Left renal cortex interstitium (tissue), 4 donors: Measurements from ENCODE around the gene FBXO46. TPM values are rescaled to one million over a fixed set of nuclear protein-coding genes. Genes with fewer than 3 reads are reported as not detected.
"Not testable (repeated sequence)": the region's sequence is repeated elsewhere in the genome, so short reads cannot be mapped to it uniquely, and the experiment has no call there.

Experiments
- DNase-seq, 4 donors: peaks; one replicate each; pipeline ENCODE4 v3.0.0-alpha.2; 2013; ENCODE audit warnings: low read depth in 4 of 4, low spot score in 2 of 4, missing footprints in 1 of 4
- polyA plus RNA-seq, 4 donors: library from polyadenylated mRNA; unstranded; fragments of 120-200 nt; gene quantifications; one replicate each; pipeline ENCODE4 v1.2.1, GENCODE V29; 2013; ENCODE audit not compliant: insufficient read length in 4 of 4

Gene FBXO46
- polyA plus RNA-seq, 4 donors, result 10.7 to 24.0 (median 20.3) TPM

DNA sequence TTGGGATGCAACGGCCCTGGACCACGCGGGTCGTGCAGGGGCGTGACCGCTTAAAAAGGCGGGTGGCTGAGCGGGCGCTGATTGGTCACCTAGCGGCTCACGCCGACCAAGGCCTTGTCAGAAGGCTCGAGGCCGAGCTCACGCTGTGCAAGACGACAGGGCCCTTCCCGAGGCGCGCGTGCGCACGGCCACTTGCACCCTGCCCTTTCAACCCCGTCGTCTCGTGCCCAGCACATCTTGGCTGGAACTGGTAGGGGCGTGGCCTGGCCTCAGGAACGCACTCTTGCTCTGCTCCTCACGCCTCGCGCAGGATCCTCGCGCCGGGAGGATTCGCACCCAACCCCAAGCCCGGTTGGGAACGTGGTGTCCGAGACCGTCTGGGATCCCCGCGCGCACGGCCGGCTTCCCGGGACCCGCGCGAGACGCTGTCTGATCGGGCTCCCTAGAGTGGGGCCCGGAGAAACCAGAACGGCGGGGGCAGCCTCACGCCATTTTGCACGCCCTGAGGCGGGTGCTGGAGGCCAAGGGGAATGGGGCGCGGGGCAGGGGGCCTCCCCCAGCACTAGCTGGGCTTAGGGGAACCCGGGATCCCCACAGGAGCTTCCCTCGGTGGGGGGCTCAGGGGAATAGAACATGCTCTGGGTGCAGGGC, 2.6 kb upstream of the FBXO46 start, which contains the start of gene MEIOSIN:
Gene MEIOSIN, plus strand, starts transcription at position 280 of the 651 bp plus-strand sequence. CDS start 1,938 bp downstream, outside the sequence.
- no peak for DNase-seq

DNA sequence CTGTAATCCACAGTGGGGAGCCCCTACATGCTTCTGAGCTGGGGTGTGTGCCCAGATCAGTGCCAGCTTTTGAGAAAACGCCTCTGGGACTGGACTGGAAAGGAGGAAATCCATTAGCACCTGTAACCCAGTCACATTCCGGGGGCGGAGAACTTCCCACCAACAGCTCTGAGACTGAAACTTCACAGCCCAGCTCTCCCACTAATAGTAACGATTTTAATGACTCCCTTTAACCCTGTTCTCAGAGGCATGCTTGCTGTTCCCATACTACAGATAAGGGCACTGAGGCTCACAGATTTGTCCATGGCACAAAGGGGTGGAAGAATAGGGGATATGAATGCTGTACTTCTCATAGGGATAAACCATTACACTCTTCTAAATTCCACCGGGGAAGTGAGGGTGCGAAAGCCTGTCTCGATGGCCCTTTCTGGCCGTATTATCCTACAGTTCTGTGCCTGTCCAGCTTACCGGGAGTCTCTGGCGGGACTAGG, 851 bp downstream of the FBXO46 start:
- no peak for DNase-seq

DNA sequence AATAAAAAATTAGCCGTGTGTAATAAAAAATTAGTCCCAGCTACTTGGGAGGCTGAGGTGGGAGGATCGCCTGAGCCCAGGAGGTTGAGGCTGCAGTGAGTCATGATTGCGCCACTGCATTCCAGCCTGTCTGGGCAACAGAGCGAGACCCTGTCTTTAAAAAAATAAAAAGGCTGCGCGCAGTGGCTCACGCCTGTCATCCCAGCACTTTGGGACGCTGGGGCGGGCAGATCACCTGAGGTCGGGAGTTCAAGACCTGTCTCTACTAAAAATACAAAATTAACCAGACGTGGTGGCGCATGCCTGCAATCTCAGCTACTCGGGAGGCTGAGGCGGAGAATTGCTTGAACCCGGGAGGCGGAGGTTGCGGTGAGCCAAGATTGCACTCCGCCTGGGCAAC, 2.0 kb downstream of the FBXO46 start:
- DNase-seq, result not testable (repeated sequence)

DNA sequence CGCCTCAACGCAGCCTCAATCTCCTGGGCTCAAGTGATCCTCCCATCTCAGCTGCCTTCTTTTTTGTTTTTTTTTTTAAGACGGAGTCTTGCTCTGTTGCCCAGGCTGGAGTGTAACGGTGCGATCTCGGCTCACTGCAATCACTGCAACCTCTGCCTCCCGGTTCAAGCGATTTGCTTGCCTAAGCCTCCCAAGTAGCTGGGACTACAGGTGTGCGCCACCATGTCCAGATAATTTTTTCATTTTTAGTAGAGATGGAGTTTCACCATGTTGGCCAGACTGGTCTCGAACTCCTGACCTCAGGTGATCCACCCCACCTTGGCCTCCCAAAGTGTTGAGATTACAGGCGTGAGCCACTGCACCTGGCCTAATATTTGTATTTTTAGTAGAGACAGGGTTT, 10.6 kb downstream of the FBXO46 start:
- DNase-seq, result not testable (repeated sequence)

DNA sequence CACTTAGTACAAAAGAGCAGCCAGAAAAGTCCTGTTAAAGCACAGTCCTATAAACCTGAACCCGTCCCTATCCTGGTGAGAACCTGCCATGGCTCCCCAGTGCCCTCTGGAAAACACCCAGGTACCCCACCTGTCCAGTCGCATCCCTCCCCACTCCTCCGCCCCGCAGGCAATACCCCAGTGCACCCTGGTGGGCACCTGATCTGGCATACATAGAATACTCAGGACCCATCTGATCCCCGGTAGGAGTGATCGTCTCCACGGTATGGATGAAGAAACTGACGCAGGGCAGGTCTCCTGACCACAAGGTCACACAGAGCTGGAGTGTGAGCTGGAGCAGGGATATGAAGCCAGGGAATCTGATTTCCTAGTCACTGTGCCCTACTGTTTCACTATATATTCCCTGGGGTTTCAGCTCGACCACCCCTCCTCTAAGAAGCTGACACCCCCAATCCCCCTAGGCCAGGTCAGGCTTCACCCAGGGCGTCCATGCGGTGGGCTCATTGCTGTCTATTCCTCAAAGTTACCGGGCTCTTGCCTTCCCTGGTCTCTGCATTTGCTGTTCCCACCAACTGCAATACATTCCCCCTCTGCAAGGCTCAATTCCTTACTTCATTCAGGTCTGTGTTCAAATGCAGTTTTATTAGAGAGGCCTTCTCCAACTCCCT, 12.6 kb downstream of the FBXO46 start:
- no peak for DNase-seq

DNA sequence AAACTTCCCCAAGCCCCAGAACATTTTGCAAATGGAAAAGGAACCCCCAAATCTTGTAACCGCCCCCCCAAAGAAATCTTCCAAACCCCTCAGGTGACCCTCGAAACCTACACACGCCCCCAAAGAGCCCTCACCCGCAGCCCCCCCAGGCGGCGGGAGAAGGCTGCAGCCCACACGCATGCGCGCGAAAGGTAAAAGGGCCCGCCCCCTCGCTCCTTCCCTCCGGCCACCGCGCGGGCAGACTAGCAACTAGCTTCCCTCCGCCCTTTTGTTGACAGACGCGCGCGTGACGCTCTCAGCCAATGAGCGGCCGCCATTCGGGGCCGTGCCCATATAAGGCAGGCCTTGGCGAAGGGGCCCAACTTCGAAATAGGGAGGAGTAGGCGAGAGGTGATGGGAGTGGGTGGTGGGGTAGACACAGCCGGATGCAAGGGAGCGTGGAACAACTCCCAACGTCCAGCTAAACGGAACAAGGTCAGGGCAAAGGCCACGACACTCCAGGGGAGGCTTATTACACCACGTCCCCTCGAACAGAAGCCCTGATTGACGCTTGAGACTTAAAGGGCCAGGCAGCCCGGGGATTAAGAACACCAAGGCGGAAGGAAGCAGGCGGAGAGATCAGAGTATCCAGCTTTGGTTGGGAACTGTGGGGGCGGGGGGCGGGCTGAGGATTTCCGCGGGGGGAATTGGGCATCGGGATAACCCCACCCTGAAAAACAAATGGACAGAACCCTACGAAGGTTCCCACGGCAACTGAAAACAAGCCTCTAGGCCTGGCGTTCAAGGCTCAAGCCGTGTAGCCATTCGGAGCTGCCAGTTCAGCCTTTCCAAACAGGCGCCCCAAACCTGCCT, 13.3 kb downstream of the FBXO46 start:
- DNase-seq, result peak; percentile 96 to 99 (median 98)

DNA sequence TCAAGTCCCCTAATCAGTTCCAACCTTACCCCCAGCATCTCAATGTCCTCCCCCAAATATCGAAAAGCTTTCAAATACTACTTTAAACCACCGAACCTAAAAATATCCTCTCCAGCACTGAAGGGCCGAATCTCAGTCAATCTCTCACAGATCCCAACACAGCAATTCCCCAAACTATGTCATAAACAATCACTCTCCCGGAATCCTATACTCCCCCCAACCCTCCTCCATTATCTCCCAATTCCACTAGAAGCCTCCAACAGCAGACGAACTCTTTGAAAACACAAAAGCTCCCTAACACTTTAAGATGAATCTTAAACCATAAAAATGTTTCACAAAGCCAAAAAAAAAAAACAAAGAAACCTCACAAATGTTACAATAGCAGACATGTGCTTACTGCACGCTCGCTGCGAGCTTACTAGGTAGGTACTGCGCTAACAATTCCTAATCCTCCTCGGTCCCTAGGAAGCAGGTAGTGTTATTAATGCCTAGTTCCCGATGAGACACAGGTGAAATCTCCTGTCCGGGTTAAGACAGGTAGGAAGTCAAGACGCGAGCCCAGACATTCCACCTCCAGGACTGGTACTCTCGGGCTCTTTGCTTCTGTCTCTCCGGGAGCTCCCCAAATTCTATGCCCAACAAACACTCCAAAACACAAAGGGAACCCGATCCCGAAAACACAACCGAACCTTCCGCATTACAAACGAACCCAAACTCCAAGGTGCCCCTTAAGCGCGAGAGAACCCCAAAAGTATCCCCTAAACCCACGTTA, 14.2 kb downstream of the FBXO46 start:
- DNase-seq, result peak in 2 of 4 donors; percentile 40 to 62

DNA sequence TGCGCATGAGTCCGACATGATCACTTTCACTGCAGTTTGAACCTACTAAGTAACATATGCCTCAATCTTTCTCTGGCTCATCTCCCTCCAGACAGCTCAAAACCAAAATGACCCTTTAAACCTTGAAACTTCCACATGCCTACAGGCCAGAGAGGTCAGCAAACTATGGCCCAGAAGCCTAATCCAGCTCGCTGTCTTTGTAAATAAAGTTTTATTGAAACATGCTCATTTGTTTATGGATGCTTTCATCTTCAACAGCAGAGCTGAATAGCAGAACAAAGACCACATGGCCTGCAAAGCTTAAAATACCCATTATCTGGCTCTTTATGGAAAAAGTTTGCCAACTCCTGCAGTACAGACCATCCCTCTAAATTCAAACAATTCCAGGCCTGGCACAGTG, 15.6 kb downstream of the FBXO46 start:
- DNase-seq, result no peak

DNA sequence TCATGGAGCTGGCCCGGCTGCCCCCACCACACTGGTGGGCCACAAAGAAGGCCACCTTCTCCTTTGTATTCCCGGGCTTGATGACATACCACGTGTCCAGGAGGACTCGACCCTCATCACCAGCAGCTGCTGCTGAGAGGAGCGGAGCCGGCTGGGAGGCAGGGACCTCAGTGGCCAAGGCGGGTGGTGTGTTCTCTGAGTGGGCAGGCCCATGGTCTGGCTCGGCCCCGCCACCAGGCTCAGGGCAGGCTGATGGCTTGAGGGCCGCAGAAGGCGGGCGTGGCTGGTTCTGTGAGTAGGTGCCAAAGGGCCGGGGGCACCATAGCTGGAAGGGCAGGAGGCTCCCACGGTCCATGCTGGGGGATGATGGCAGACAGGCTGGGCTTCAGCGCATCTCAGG, 17.6 kb downstream of the FBXO46 start:
- no peak for DNase-seq

DNA sequence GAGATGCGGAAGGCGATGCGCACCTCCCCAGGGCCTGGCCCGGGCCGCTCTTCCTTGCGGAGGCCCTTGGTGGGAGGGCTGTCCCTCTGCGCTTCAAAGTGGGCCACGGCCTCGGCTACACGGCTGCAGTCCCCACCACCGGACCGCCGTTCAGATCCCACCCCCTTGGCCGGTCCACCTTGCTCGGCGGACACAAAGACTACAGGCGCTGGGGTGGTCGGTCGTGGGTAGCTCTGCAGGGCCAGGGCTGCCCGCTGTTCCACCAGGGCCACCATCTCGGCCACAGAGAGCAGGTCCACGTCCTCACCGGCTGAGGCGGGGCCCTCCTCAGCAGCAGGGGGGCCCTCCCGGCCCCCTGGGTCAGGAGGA, 18.0 kb downstream of the FBXO46 start:
- no peak for DNase-seq

DNA sequence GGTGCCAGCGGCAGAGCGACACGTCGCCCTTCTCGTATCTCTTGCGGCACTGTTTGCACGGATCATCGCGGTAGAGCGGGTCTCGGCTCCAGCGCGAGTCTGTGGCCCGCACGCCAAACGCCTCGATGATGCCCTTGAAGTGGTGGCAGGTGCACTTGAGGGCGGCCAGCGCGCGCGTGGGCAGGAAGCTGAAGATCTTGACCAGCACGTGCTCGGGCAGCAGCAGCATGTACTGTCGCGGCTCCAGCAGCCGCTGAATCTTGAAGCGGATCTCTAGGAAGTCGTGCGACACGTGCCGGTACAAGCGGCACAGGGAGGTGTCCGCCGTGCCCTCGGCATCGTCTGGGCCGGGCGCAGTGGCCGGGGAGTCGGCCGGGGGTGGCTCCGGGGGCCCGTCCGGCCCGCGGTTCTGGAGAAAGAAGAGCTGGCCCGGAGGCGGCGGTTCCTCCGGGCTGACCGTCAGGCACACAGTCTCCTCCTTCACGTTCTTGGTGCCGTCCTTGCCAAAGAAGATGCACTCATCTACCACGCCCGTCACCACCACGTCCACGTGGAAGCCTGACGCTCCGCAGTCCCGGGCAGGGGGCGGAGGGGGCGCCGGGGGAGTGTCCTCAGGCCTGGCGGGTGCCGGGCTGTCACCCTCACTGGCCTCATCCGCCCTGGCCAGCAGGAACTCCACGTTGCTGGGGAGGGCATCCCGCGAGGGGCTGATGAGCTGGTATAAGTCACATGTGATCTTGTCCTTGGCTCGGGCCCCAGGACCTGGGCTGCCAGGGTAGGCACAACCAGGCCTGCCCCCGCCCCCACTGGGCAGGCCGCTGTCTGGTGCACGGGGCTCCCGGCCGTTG, 18.6 kb downstream of the FBXO46 start:
- DNase-seq, result no peak

DNA sequence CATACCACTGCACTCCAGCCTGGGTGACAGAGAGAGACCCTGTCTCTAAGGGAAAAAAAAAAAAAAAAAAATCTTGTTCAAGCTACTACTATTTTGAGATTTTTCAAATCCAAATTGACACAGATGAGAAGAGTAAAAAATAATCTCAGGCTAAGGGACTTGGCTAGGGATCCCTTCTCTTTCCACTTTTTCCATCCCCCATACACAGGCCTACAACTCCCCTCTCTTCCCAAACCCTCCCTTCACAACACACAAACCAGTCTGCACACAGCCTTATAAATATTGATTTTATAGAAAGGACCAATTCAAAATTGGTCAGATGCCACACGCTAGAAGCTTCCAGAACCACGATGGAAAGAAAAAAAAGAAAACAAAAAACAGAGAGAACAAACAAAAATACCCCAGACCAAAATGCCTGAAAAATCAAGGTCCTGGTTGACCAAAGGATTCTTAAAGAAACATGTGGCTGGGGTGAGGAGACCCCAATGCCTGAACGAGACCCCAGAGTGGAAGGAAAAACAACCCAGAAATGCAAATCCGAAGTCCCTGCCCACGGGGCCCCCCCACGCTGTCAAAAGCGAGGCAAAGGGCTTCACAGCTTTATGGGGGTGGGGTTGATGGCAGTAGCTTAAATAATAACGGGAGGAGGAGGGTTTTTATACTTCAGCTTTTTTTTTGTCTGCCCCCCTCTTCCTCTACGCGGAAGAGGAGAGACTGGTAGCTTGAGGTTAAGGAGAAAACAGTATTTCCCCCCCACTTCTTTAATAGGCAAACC, 20.2 kb downstream of the FBXO46 start:
- no peak for DNase-seq

DNA sequence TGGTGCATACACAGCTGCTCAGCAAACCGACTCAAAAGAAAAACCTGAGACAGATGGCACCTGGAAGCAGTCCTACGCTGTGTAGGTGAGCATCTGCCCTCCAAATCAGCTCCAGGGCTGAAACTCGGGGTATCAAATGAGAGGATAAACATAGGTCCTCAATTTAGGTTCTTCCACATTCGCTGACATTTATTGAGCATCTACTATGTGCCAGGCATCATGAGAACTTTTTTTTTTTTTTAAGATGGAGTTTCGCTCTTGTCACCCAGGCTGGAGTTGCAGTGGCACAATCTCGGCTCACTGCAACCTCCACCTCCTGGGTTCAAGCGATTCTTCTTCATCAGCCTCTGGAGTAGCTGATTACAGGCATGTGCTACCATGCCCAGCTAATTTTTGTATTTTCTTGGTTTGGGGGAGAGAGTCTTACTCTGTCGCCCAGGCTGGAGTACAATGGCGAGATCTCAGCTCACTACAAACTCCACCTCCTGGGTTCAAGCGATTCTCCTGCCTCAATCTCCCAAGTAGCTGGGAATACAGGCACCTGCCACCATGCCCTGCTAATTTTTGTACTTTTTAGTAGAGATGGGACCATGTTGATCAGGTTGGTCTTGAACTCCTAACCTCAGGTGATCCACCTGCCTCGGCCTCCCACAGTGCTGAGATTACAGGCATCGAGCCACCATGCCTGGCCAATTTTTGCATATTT, 24.8 kb downstream of the FBXO46 start:
- no peak for DNase-seq

DNA sequence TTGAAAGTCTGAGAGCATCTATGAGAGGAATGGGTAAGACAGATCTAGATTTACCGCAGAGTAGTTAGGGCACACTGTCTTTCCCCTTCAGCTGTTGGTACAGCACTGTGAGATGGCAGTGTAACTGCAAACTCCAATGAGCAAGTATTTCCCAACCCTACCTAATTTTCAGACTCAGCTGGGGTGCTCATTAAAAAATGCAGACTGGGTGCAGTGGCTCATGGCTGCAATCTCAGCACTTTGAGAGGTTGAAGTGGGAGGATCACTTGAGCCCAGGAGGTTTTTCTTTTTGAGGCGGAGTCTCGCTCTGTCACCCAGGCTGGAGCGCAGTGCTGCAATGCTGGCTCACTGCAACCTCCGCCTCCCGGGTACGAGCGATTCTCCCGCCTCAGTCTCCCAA, 25.6 kb downstream of the FBXO46 start:
- DNase-seq, result no peak

DNA sequence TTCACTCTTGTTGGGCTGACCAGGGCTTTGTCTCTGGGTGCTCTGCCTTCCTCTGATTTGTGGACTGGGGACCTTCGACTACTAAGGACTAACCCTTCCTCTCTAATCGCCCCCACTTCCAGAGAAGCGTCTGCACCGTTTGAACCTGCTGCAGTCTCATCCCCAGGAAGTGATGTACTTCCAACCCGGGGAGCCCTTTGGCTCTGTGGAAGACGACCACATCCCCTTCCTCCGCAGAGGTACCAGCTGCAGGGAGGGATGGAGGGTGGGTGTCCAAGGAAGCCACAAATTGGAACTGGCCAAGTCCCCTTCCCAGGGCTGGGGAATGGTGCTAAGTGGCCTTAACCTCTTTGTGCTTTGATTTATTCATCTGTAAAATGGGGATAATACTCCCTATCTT, 29.0 kb downstream of the FBXO46 start:
- no peak for DNase-seq

DNA sequence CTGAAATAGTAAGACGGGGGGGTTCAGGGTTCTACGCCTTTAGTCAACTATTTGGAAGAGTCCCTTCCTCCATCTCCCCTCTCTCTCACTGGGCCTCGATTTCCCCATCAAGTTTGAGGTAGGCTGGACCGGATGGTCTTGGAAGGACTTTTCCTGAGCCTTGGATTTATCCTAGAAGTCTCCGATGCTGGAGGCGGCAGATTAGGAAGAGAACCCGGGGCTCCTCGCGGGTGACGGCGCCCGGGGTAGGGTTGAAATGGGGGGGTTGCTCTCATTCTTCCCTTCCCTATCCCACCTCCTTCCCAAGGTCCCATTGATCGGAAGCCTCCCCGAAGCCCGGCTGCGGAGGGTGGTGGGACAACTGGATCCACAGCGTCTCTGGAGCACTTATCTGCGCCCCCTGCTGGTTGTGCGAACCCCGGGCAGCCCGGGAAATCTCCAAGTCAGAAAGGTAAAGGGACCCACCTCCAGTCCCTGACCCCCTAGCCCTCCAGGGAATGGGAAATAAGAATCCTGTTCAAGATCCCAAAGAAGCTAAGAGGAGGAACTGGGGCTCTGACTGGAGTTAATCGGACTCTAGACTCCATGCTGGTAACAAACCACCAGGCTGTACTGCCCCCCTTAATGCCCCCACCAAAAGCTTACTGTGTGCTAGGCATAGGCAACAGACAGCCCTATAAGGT, 37.4 kb downstream of the FBXO46 start:
- no peak for DNase-seq

DNA sequence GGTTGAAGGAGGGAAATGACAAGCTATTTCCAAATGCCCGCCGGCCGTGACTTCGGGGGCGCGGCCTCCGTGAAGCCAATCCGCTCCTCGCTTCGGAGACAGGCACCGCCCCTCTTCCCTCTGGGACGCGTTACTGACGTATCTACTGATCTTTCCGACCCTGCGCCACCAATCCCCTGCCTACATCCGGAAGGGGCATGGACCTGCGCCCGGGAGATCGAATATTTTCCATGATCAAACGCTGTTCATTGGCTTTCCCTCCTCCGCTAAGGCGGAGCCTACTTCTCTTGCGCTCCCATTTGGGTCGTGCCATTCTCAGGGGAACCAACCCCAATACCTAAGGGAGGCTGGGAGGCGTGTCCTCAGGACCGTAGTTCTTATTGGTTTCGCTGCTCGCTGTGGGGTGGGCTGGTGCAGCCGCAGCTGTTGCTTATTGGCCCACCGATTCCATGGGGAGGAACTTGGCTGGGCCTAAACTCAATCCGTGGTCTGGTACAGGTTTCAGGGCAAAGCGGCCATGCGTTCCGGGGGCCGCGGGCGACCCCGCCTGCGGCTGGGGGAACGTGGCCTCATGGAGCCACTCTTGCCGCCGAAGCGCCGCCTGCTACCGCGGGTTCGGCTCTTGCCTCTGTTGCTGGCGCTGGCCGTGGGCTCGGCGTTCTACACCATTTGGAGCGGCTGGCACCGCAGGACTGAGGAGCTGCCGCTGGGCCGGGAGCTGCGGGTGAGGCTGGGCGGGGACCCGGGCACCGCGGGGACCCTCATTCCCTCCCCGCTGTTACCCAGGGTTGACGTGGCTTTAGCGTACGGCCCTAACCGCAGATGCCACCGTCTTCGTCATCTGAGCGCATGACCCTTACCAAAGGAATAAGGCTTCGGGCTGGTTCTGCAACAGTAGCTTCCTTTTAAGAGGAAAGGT, 38.2 kb downstream of the FBXO46 start, which contains the start of gene QPCTL:
Gene QPCTL, plus strand, starts transcription at position 480 of the 919 bp plus-strand sequence. Its CDS starts 38 bp downstream, at position 518.
- peak; percentile 97 to 99 (median 98) for DNase-seq
